H1 (cell line): ENCODE results near the gene NID1. TPM values are rescaled to one million over a fixed set of nuclear protein-coding genes. Genes with fewer than 3 reads are reported as not detected.

Experiments
- CTCF ChIA-PET: fragments of 300-600 bp; sonication (Branson Sonifier 250); formaldehyde crosslinking; loops from one replicate; lab custom pipeline; 2021; ENCODE audit not compliant: partially characterized antibody; lab: Charles Lee
- POLR2A ChIA-PET: fragments of 300-600 bp; sonication (Branson Sonifier 250); formaldehyde crosslinking; loops from one replicate; lab custom pipeline; 2021; ENCODE audit warnings: inconsistent platforms; ENCODE audit not compliant: partially characterized antibody; lab: Charles Lee
- DNase-seq, 2 experiments: peaks; one replicate each; pipeline versions ENCODE4 v3.0.0 to v3.0.0-alpha.2; 2010 to 2022; ENCODE audit warnings: low spot score in 2 of 2, low read depth in 1 of 2, mixed read lengths in 1 of 2
- FAIRE-seq: peaks from 2 replicates; lab custom pipeline; 2011; peaks lifted over from hg19 to GRCh38; lab: Jason Lieb, UNC
- H2AFZ ChIP-seq: 2 replicates; pipeline ENCODE4 v1.8.1; 2012; ENCODE audit warnings: low read length, inconsistent platforms
- H2AK5ac ChIP-seq: 2 replicates; pipeline ENCODE4 v1.6.1; 2013; ENCODE audit warnings: low read depth, low read length
- H2BK120ac ChIP-seq: replicated peaks from 2 replicates; pipeline ENCODE3; 2013; ENCODE audit warnings: low read depth, low read length, inconsistent platforms
- H2BK12ac ChIP-seq: 2 replicates; pipeline ENCODE4 v1.6.1; 2013; ENCODE audit warnings: low read depth, low read length
- H2BK15ac ChIP-seq: 2 replicates; pipeline ENCODE4 v1.6.1; 2013; ENCODE audit warnings: low read length
- H2BK20ac ChIP-seq: 2 replicates; pipeline ENCODE4 v1.6.1; 2013; ENCODE audit warnings: low read length
- H2BK5ac ChIP-seq: 2 replicates; pipeline ENCODE4 v1.6.1; 2013; ENCODE audit warnings: low read depth, low read length
- H3K14ac ChIP-seq: 2 replicates; pipeline ENCODE4 v1.6.1; 2013; ENCODE audit warnings: inconsistent platforms; ENCODE audit not compliant: insufficient read length
- H3K18ac ChIP-seq: 2 replicates; pipeline ENCODE4 v1.6.1; 2013; ENCODE audit warnings: low read length; ENCODE audit errors: extremely low read depth
- H3K23ac ChIP-seq: 2 replicates; pipeline ENCODE4 v1.6.1; 2013; ENCODE audit warnings: inconsistent platforms; ENCODE audit not compliant: insufficient read length
- H3K23me2 ChIP-seq: 2 replicates; pipeline ENCODE4 v1.6.1; 2013; ENCODE audit warnings: low read depth, low read length
- H3K27ac ChIP-seq: 2 replicates; pipeline ENCODE4 v1.6.1; 2011; ENCODE audit warnings: low read depth, low read length, inconsistent platforms
- H3K27me3 ChIP-seq, 4 experiments: replicated peaks in 1 of 4; 1 replicate in 1 of 4; 2 replicates in 3 of 4; pipeline versions ENCODE4 v1.6.1 to v1.8.1; 2011 to 2013; ENCODE audit warnings: low read length in 3 of 4, mild to moderate bottlenecking in 3 of 4, inconsistent platforms in 2 of 4, mixed read lengths in 2 of 4, moderate library complexity in 1 of 4; ENCODE audit not compliant: control insufficient read depth in 3 of 4, insufficient read depth in 3 of 4; ENCODE audit errors: extremely low read depth in 1 of 4
- H3K36me3 ChIP-seq, 4 experiments: 2 replicates each; pipeline versions ENCODE4 v1.6.1 to v1.8.1; 2011 to 2013; ENCODE audit warnings: mild to moderate bottlenecking in 4 of 4, low read length in 3 of 4, moderate library complexity in 2 of 4, control low read depth in 1 of 4, inconsistent platforms in 1 of 4; ENCODE audit not compliant: insufficient read depth in 4 of 4, control insufficient read depth in 2 of 4
- H3K4ac ChIP-seq: replicated peaks from 2 replicates; pipeline ENCODE3; 2013; ENCODE audit warnings: low read length, low read depth, mixed read lengths, inconsistent platforms; ENCODE audit not compliant: insufficient read length
- H3K4me1 ChIP-seq, 4 experiments: replicated peaks in 1 of 4; 1 replicate in 1 of 4; 2 replicates in 3 of 4; pipeline versions ENCODE4 v1.6.1 to v1.8.1; 2011 to 2013; ENCODE audit warnings: low read length in 3 of 4, inconsistent platforms in 2 of 4, mixed read lengths in 1 of 4; ENCODE audit not compliant: insufficient read depth in 4 of 4, control insufficient read depth in 3 of 4
- H3K4me2 ChIP-seq, 2 experiments: 2 replicates each; pipeline versions ENCODE4 v1.6.1 to v1.8.1; 2011 to 2013; ENCODE audit warnings: low read depth in 2 of 2, low read length in 2 of 2, control low read depth in 1 of 2, inconsistent platforms in 1 of 2, mild to moderate bottlenecking in 1 of 2; ENCODE audit not compliant: insufficient read depth in 1 of 2
- H3K4me3 ChIP-seq, 4 experiments: fragments of 200-600, 300-600 bp in 1 of 4; sonication (generic), shearing (Covaris generic), sonication (Bioruptor Twin) in 1 of 4; 2 replicates each; pipeline versions ENCODE4 v1.5.1 to v1.8.1; 2011 to 2016; ENCODE audit warnings: low read length in 4 of 4, low read depth in 3 of 4, control low read depth in 2 of 4, inconsistent platforms in 2 of 4, mild to moderate bottlenecking in 2 of 4, mixed read lengths in 1 of 4, moderate library complexity in 1 of 4; ENCODE audit not compliant: insufficient read depth in 2 of 4; ENCODE audit errors: extremely low read depth in 1 of 4
- H3K56ac ChIP-seq: replicated peaks from 2 replicates; pipeline ENCODE3; 2013; ENCODE audit warnings: low read depth, mild to moderate bottlenecking, mixed read lengths, low read length, inconsistent platforms; ENCODE audit not compliant: insufficient read length
- H3K79me1 ChIP-seq: 2 replicates; pipeline ENCODE4 v1.6.1; 2013; ENCODE audit warnings: low read depth, low read length, control low read depth
- H3K79me2 ChIP-seq, 2 experiments: 2 replicates each; pipeline versions ENCODE4 v1.6.1 to v1.8.1; 2012 to 2013; ENCODE audit warnings: low read length in 2 of 2, mild to moderate bottlenecking in 2 of 2, inconsistent platforms in 1 of 2; ENCODE audit not compliant: insufficient read depth in 2 of 2, control insufficient read depth in 1 of 2
- H3K9ac ChIP-seq, 4 experiments: replicated peaks in 1 of 4; 1 replicate in 1 of 4; 2 replicates in 3 of 4; pipeline versions ENCODE4 v1.6.1 to v1.8.1; 2011 to 2013; ENCODE audit warnings: low read depth in 3 of 4, low read length in 3 of 4, control low read depth in 2 of 4, mild to moderate bottlenecking in 2 of 4, moderate library complexity in 2 of 4, inconsistent platforms in 1 of 4; ENCODE audit errors: extremely low read depth in 1 of 4
- H3K9me3 ChIP-seq, 2 experiments: 2 replicates each; pipeline versions ENCODE4 v1.6.1 to v1.8.1; 2012 to 2013; ENCODE audit warnings: mild to moderate bottlenecking in 2 of 2, moderate library complexity in 2 of 2, control low read depth in 1 of 2, inconsistent platforms in 1 of 2, low read depth in 1 of 2, low read length in 1 of 2, mixed read lengths in 1 of 2; ENCODE audit not compliant: insufficient read depth in 2 of 2
- H4K20me1 ChIP-seq, 2 experiments: replicated peaks in 1 of 2; 2 replicates each; pipeline versions ENCODE3 to v1.8.1; 2011 to 2013; ENCODE audit warnings: inconsistent platforms in 2 of 2, low read length in 2 of 2, mild to moderate bottlenecking in 1 of 2; ENCODE audit not compliant: insufficient read depth in 2 of 2, control insufficient read depth in 1 of 2
- H4K5ac ChIP-seq: 2 replicates; pipeline ENCODE4 v1.6.1; 2013; ENCODE audit warnings: low read length, low read depth, mixed read lengths, inconsistent platforms; ENCODE audit not compliant: insufficient read length
- H4K8ac ChIP-seq: 2 replicates; pipeline ENCODE4 v1.8.0; 2013; ENCODE audit warnings: mild to moderate bottlenecking, moderate library complexity, low read length, inconsistent platforms; ENCODE audit not compliant: insufficient read depth; ENCODE audit errors: extremely low read depth
- H4K91ac ChIP-seq: replicated peaks from 2 replicates; pipeline ENCODE3; 2013; ENCODE audit warnings: low read length, mixed read lengths, inconsistent platforms; ENCODE audit not compliant: insufficient read length
- CBX8 ChIP-seq: fragments of 300-800, 300-1000 bp; sonication (generic); IDR thresholded peaks from 2 replicates; pipeline ENCODE4 v1.7.1; 2016; ENCODE audit warnings: low read depth, low read length, borderline replicate concordance
- CEBPB ChIP-seq: IDR thresholded peaks from 2 replicates; pipeline ENCODE4 v1.6.1; 2012; ENCODE audit warnings: low read depth, low read length
- WGBS, 2 experiments: shearing (Covaris generic) in 1 of 2; methylation state at CpG; one replicate each; pipeline versions ENCODE4 v1.1.6 to v1.1.7; 2013 to 2015; ENCODE audit warnings: low lambda C conversion rate in 2 of 2, mixed read lengths in 2 of 2, inconsistent platforms in 1 of 2, low coverage in 1 of 2, missing lambda C conversion rate in 1 of 2; ENCODE audit not compliant: insufficient replicate concordance in 2 of 2, insufficient coverage in 1 of 2, insufficient read length in 1 of 2; ENCODE audit errors: extremely low coverage in 1 of 2, missing lambda C conversion rate in 1 of 2; 5-methylcytosine and 5-hydroxymethylcytosine counted together
- polyA plus RNA-seq, 7 experiments: library from polyadenylated mRNA; depleted of rRNA in 3 of 7; stranded (reverse) in 5 of 7; unstranded in 2 of 7; fragments of >200 nt in 5 of 7; fragments of 200-250 nt in 2 of 7; gene quantifications; 1 replicate in 5 of 7; 2 replicates in 1 of 7; 4 replicates in 1 of 7; pipeline versions ENCODE4 v1.2.1 to v1.2.3, GENCODE V29; 2011 to 2013; ENCODE audit warnings: missing spikeins in 2 of 7, mixed read lengths in 2 of 7
- total RNA-seq: library from RNA; stranded (reverse); fragmentation: NEBNext Ultra II Directional; extraction: Animal tissue kit (Norgen Biotek cat#: 25700); gene quantifications from 2 replicates; pipeline ENCODE4 v1.2.1, GENCODE V29; 2021

The NID1 gene
- total and polyA plus RNA-seq, 2 of the 8 experiments (the other 6 are each of a cell fraction or from before 2014, with no cell fraction given), result 20.9 to 25.4 TPM

GRCh38 chr1:236095705-236096520 is 31.0 kb upstream of the NID1 start:
- CTCF ChIA-PET, result interaction anchor here (0.6 kb wide), 1 partner anchor 462 kb away, joined by 3 read pairs; no protein-coding TSS in a partner anchor

More at GRCh38 chr1:236095705-236096520, 31.0 kb upstream of the NID1 start:
- no peak overlapping the region for H3K23ac ChIP-seq
- H2AK5ac ChIP-seq, result no peak overlapping the region
- no peak overlapping the region for H3K27ac ChIP-seq
- POLR2A ChIA-PET, result interaction anchor here (0.6 kb wide), 1 partner anchor 394 kb away, joined by 3 read pairs; no protein-coding TSS in a partner anchor
- no peak overlapping the region for H3K56ac ChIP-seq
- H3K4me1 ChIP-seq, result peaks cover 0 to 1% (median 0%) of the 10 kb centered on the region in 4 experiments; a peak in 2 of 7 replicates
- H4K8ac ChIP-seq, result no peak overlapping the region
- H2AFZ ChIP-seq, result 0 out of 2 replicates have a peak overlapping the region, but pooled peaks have one; percentile 20
- H2BK12ac ChIP-seq, result no peak overlapping the region; the same call in 1 of the 2 replicates
- peak; percentile 46; the same call in 1 of the 2 replicates for TF ChIP-seq CEBPB
- TF ChIP-seq CBX8, result no peak
- no peaks in the 10 kb centered on the region for H3K27me3 ChIP-seq
- DNase-seq (no peak), FAIRE-seq (no peak)
- no peak overlapping the region for H4K91ac ChIP-seq
- WGBS, 2 experiments, result 89 to 100% methylated on average over 1 to 3 of the region's 3 CpGs
- no peak overlapping the region for H2BK15ac ChIP-seq
- H3K36me3 ChIP-seq, result no peaks in the 10 kb centered on the region
- H3K9ac ChIP-seq, result no peak overlapping the region; a peak in 1 of 7 replicates
- no peak overlapping the region; the same call in 1 of the 2 replicates for H3K18ac ChIP-seq
- H3K79me1 ChIP-seq, result no peaks in the 10 kb centered on the region
- H3K14ac ChIP-seq, result no peak overlapping the region
- no peak overlapping the region for H3K4ac ChIP-seq
- H2BK20ac ChIP-seq, result no peak overlapping the region
- no peaks in the 10 kb centered on the region for H4K20me1 ChIP-seq
- no peak overlapping the region for H2BK5ac ChIP-seq
- no peak overlapping the region for H3K4me2 ChIP-seq
- peaks cover 0 to 2% of the 10 kb centered on the region in 2 experiments; a peak in 1 of 4 replicates for H3K9me3 ChIP-seq
- no peaks in the 10 kb centered on the region for H3K79me2 ChIP-seq
- no peaks in the 10 kb centered on the region for H3K23me2 ChIP-seq
- no peak overlapping the region for H4K5ac ChIP-seq
- H3K4me3 ChIP-seq, result no peak overlapping the region
- H2BK120ac ChIP-seq, result no peak overlapping the region
